ENCODE data around the gene PEX11G. TPM values are rescaled to one million over a fixed set of nuclear protein-coding genes. Genes with fewer than 3 reads are reported as not detected.

PEX11G gene
- total RNA-seq, 2 experiments from 2014 or later = not detected

DNA sequence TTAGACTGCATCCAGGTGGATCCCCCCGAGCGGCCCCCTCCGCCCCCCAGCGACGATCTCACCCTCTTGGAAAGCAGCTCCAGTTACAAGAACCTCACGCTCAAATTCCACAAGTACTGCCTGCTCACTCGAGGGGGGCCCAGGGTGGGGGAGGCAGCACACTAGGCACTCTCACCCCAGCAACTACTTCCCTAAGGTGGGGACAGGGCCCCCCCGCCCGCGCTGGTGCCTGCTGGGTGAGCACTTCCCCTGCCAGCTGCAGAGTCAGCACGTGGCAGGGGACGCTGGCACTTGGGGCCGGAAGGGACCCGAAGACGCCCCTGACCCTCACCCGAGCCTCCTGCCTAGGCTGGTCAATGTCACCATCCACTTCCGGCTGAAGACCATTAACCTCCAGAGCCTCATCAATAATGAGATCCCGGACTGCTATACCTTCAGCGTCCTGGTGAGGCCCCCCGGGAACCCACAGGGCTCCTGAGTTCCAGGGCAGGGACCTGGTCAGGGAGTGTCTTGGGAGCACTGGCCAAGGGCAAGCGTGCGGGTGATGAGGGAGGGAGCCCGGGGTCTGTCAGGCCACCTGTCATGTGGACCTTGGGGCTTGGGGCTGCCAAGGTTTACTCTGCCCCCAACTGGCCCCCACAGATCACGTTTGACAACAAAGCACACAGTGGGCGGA lies 38.8 kb upstream of the PEX11G start:
- no peak overlapping the region for H3K27ac Mint-ChIP-seq
- H3K4me1 Mint-ChIP-seq (ENCODE audit: low read depth) = peaks cover 4% of the 10 kb centered on the region
- Histone ChIP-seq H3K4me1 (ENCODE audit: insufficient read depth, low read length) (peaks cover 11% of the 10 kb centered on the region), H3K4me3 (ENCODE audit: low read length) (no peak overlapping the region), H3K27ac (ENCODE audit: low read depth in 1 of 2, low read length in 2 of 2) (no peak overlapping the region), H3K27me3 (ENCODE audit: control insufficient read depth in 1 of 2, insufficient read depth in 2 of 2, low read length in 2 of 2) (no peaks in the 10 kb centered on the region), H3K36me3 (ENCODE audit: insufficient read depth, low read length) (peaks cover 9% of the 10 kb centered on the region), H3K9me3 (ENCODE audit: control insufficient read depth in 1 of 2, insufficient read depth in 1 of 2, low read length in 2 of 2) (no peaks in the 10 kb centered on the region)
- no peak overlapping the region for H3K4me3 Mint-ChIP-seq
- H3K9me3 Mint-ChIP-seq = no peaks in the 10 kb centered on the region
- H3K36me3 Mint-ChIP-seq (ENCODE audit: low read depth) = peaks cover 11% of the 10 kb centered on the region
- no peak for ATAC-seq (ENCODE audit: poor library complexity)
- no peaks in the 10 kb centered on the region for H3K27me3 Mint-ChIP-seq
- POLR2A ChIA-PET = no interaction called here
- intact Hi-C loops (cut with DNase I, micrococcal nuclease) = no loop called here
- CTCF ChIA-PET = no interaction called here
- TF ChIP-seq, protein P1, sequence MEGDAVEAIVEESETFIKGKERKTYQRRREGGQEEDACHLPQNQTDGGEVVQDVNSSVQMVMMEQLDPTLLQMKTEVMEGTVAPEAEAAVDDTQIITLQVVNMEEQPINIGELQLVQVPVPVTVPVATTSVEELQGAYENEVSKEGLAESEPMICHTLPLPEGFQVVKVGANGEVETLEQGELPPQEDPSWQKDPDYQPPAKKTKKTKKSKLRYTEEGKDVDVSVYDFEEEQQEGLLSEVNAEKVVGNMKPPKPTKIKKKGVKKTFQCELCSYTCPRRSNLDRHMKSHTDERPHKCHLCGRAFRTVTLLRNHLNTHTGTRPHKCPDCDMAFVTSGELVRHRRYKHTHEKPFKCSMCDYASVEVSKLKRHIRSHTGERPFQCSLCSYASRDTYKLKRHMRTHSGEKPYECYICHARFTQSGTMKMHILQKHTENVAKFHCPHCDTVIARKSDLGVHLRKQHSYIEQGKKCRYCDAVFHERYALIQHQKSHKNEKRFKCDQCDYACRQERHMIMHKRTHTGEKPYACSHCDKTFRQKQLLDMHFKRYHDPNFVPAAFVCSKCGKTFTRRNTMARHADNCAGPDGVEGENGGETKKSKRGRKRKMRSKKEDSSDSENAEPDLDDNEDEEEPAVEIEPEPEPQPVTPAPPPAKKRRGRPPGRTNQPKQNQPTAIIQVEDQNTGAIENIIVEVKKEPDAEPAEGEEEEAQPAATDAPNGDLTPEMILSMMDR (IDR thresholded peaks at IDR 0.05) = no peak
- peak in 1 of 14 experiments; percentile 38 for DNase-seq

DNA sequence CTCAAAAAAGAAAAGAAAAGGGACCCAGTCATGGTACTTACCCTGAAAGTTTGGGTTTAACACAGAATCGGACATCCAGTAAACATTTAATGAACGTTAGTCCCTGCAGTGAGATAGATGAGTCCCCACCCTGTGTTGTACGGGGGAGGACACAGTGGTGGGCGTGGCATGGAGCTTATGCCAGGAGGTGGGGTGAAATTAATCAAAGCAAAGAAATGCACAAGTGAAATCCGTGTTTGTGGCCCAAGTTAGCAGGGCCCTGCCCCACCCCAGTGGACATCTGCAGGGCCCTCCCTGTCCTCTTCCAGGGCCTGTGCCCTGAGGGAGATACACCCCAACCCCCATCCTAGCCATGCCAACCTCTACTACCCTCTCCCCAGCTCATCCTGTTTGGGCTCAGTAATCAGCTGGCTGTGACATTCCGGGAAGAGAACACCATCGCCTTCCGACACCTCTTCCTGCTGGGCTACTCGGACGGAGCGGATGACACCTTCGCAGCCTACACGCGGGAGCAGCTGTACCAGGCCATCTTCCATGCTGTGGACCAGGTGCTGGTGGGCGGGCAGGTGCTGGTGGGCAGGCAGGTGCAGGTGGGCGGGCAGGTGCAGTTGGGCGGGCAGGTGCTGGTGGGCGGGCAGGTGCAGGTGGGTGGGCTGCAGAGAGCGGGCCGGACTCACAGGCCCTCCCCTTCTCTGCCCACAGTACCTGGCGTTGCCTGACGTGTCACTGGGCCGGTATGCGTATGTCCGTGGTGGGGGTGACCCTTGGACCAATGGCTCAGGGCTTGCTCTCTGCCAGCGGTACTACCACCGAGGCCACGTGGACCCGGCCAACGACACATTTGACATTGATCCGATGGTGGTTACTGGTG lies 37.5 kb upstream of the PEX11G start:
- Mint-ChIP-seq H3K9me3 (no peaks in the 10 kb centered on the region), H3K27me3 (no peaks in the 10 kb centered on the region), H3K4me1 (ENCODE audit: low read depth) (peaks cover 14% of the 10 kb centered on the region), H3K4me3 (no peak overlapping the region), H3K36me3 (ENCODE audit: low read depth) (peaks cover 11% of the 10 kb centered on the region), H3K27ac (no peak overlapping the region)
- intact Hi-C loops (cut with DNase I, micrococcal nuclease) = no loop called here
- DNase-seq (peak in 1 of 14 experiments; percentile 24), ATAC-seq (ENCODE audit: poor library complexity) (no peak)
- Histone ChIP-seq H3K4me1 (ENCODE audit: insufficient read depth, low read length) (peaks cover 19% of the 10 kb centered on the region), H3K27me3 (ENCODE audit: control insufficient read depth in 1 of 2, insufficient read depth in 2 of 2, low read length in 2 of 2) (no peaks in the 10 kb centered on the region), H3K36me3 (ENCODE audit: insufficient read depth, low read length) (peaks cover 9% of the 10 kb centered on the region), H3K27ac (ENCODE audit: low read depth in 1 of 2, low read length in 2 of 2) (no peak overlapping the region), H3K9me3 (ENCODE audit: control insufficient read depth in 1 of 2, insufficient read depth in 1 of 2, low read length in 2 of 2) (no peaks in the 10 kb centered on the region), H3K4me3 (ENCODE audit: low read length) (no peak overlapping the region)
- ChIA-PET CTCF (no interaction called here), POLR2A (interaction anchor here (0.6 kb wide), 1 partner anchor 61 kb away, joined by 3 read pairs; no protein-coding TSS in a partner anchor)
- TF ChIP-seq, protein P1 (IDR thresholded peaks at IDR 0.05) = no peak

DNA sequence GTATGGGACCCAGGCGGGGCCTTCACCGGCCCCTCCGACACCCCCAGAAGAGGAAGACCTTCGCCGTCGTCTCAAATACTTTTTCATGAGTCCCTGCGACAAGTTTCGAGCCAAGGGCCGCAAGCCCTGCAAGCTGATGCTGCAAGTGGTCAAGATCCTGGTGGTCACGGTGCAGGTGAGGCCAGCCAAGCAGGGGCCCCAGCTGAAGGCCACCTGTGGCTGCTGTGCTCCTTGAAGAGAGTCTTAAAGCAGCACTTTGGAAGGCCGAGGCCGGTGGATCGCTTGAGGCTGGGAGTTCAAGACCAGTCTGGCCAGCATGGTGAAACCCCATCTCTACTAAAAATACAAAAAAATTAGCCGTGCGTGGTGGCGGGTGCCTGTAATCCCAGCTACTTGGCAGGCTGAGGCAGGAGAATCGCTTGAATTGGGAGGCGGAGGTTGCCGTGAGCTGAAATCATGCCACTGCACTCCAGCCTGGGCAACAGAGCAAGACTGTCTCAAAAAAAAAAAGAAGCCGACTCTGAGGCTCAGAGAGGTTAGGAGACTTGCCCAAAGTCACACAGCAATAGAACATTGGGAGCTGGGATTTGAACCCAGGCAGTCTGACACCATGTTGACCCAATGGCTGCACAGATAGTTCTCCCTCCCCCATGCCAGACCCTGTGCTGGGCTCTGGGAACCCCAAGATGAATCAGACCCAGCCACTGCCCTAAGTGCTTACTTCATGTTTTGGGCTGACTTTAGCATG lies 36.3 kb upstream of the PEX11G start:
- CTCF ChIA-PET = no interaction called here

More for the DNA sequence above, 36.3 kb upstream of the PEX11G start:
- Histone ChIP-seq H3K27me3 (ENCODE audit: control insufficient read depth in 1 of 2, insufficient read depth in 2 of 2, low read length in 2 of 2) (no peaks in the 10 kb centered on the region), H3K4me1 (ENCODE audit: insufficient read depth, low read length) (peaks cover 19% of the 10 kb centered on the region), H3K4me3 (ENCODE audit: low read length) (no peak overlapping the region), H3K27ac (ENCODE audit: low read depth in 1 of 2, low read length in 2 of 2) (no peak overlapping the region), H3K9me3 (ENCODE audit: control insufficient read depth in 1 of 2, insufficient read depth in 1 of 2, low read length in 2 of 2) (no peaks in the 10 kb centered on the region), H3K36me3 (ENCODE audit: insufficient read depth, low read length) (peaks cover 9% of the 10 kb centered on the region)
- Mint-ChIP-seq H3K27ac (no peak overlapping the region), H3K4me1 (ENCODE audit: low read depth) (peaks cover 14% of the 10 kb centered on the region), H3K4me3 (no peak overlapping the region), H3K9me3 (no peaks in the 10 kb centered on the region), H3K36me3 (ENCODE audit: low read depth) (peaks cover 8% of the 10 kb centered on the region), H3K27me3 (no peaks in the 10 kb centered on the region)
- intact Hi-C loops (cut with DNase I, micrococcal nuclease) = no loop called here
- DNase-seq = peak in 1 of 14 experiments; percentile 21
- TF ChIP-seq, protein P1 (IDR thresholded peaks at IDR 0.05) = no peak
- POLR2A ChIA-PET = interaction anchor here (1.3 kb wide), 1 partner anchor 176 kb away, joined by 3 read pairs; the partner anchor contains the start of gene ARHGEF18
- ATAC-seq (ENCODE audit: poor library complexity) = no peak

Data from CD4-positive, alpha-beta T cell (primary cell).